ENCODE data around the gene IGSF3.
"Not testable (repeated sequence)": the region's sequence is repeated elsewhere in the genome, so short reads cannot be mapped to it uniquely, and the experiment has no call there.

Gene IGSF3

DNA sequence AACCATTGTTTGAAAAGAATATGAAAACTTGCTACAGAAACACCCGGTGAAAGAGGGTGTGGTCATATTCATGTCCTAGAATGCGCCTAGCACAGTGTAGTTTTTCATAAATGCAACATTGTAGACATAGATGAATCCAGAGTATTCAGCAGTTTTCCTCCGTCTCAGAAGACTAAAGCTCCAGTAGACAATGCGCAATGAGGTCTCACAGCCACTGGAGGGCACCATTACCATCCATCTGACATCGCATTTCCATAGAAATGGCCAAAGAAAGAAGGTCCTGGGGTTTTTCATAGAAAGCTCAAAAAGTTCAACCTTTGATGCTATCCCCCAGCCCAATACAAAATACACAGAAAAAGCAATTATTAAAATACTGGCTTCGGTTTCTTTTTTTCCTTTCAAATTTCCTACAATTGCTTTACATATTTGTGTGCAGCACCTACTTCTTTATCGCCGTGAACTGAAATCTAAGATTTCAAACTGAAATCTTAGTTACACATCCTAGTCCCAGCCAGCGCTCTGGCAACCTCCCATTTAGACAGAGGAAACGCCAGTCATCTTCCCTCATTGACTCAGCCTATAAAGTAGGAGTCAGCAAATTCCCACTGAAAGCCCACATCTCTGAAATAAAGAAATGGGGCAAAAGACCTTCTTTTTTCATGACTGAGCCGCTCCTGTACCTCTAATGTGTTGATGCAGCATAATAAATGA, 92.8 kb downstream of the IGSF3 start:
- no peak for DNase-seq (ENCODE audit: low read depth)

DNA sequence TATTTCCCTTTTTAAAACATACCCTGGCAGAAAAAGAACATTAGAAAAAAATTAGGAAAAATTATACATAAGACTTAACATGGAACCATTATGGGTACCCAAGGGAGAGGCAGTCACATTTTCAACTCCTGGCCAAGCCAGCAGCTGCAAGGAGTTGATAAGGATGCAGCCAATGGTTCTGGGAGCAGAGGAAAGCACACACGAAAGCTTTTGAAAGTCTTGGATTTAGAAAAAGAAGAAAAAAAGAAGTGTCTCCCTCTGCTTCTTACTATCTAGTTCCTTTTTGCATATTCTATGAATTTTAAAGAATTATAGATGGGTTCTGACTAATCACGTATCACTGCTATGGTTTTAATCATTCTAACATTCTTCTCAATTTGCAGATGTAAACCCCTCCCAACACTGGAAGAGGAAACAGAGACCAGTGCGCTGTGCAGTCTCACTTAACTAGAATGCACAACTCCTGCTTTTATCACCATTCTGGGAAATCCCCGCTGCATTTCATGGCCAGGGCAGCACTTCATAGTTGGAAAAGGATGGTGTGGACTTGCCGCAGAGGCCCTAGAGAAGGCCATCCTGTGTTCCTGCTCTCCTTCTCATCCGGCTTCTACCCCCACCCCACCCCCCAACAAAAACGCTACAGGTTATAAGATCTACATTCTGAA, 94.0 kb downstream of the IGSF3 start:
- no peak for DNase-seq (ENCODE audit: low read depth)

DNA sequence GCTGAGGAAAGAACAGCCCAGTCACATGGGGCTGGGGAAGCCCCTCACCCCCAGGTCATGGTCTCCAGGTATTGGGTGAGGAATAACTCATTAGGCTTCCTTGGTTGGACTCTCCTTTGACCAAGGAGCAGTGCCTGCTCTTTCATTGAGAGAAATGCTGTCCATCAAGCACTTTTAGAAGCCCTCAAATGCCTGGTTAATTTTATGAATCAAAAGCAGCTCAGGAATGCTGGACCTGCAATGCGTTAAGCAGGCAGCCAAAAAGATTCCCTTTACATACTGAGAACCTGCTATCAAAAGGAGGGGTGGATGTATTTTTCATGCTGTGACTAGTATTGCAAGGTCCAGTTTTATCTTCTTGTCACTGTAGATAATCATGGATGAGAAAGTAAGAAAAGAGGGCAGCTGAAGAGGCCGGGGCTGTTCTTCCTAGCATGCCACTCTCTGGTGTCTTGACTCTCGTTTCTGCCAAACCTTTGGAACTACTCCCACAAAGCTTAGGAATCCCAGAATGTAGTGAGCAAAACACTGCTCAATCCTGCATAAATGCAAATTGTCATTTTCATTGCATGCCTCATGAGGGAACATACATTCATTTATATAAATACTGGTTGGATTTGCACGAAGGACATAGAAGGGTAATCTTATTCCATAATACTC, 94.6 kb downstream of the IGSF3 start:
- DNase-seq (ENCODE audit: low read depth), result no peak

DNA sequence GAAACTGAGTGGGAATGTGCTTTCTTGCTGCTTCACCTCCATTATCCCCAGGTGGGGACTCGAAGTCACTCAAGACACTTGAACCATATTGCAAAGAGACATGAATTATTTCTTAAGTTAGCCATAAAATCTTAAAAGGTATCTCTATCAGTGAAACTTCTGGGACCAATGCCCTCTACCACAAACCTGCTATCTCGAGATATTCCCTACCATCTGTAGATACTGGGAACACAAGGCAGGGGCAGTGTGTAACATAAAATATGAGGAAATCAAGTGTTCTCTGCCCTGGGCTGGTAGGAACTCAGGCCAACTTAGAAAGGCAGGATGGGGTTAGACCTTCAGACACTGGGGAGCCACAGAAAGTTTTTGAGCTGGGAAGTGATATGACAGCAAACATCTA, 95.4 kb downstream of the IGSF3 start:
- no peak for DNase-seq (ENCODE audit: low read depth)

DNA sequence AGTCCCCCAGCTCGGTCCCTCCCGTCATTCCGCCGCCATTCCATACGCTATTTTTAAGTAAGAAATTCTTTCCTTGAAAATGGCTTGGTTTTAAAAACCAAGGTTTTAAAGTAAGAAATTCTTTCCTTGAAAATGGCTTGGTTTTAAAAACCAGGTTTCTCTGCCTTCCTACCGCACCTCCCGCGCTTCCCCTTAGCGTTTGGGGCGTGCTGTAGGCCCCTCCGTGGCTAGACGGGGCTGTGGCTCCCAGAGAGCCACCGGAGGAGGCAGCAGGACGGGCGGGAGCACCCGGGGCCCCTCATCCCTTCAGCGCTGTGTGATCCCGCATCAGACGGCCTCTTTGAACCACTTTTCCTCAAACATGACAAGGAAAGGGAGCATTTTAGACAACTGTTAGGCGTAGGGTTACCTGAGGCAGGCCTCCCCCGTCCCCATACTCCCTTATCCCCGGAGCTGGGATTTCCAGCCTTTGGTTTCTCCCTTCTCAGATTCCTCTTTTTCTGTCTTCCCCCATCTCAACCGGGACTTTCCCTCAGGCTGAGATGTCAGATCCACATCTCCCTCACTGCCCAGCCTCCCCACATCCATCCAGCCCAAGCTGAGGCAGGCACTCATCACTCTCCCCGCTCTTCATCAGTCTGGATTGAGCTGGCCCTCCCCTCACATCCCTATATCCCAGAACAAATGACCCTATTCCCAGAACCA, 96.2 kb downstream of the IGSF3 start:
- DNase-seq (ENCODE audit: low read depth), result no peak

DNA sequence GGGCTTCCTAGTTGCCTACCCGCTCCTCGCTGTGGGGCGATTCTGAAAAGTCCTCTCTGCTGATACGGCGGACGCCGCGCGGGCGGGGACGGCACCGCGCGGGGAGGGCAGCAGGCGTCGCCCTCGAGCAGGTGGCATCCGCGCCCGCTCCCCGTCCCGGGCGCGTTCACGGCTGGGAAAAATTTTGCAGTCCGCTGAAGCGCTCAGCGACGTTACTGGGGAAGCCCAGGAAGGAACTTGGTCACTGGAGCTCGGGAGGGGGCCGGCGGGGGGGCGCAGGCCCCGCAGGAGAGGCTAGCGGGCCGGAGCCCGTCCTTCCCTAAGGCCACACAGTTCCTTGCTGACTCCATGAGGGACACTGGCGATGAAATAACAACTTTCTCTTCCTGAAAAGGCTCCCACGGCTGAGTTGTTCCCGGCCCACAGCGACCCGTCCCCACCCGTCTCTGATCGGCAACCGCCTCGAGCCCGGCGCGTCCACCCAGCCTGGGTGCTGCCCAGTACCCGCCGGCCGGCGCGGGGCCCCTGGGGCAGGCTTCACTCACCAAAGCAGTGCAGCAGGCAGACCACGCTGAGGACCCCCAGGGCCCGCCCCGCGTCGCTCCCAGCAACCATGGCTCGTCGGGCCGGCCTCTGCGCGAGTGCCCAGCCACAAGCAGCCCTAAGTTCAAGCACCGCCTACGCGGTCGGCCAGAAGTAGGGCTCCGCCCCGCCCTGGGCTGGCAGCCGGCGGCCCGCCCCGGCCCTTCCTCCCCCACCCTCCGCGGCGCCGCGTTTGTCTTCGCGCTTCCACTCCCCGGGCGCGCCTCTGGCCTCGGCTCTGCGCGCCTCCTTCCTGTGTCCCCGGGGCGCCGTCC, 96.9 kb downstream of the IGSF3 start, which contains the start of gene CD58:
Gene CD58, minus strand, starts transcription at position 669 of the 857 bp plus-strand sequence. Its CDS starts 54 bp downstream, at position 615.
- peak; percentile 60 for DNase-seq (ENCODE audit: low read depth)

DNA sequence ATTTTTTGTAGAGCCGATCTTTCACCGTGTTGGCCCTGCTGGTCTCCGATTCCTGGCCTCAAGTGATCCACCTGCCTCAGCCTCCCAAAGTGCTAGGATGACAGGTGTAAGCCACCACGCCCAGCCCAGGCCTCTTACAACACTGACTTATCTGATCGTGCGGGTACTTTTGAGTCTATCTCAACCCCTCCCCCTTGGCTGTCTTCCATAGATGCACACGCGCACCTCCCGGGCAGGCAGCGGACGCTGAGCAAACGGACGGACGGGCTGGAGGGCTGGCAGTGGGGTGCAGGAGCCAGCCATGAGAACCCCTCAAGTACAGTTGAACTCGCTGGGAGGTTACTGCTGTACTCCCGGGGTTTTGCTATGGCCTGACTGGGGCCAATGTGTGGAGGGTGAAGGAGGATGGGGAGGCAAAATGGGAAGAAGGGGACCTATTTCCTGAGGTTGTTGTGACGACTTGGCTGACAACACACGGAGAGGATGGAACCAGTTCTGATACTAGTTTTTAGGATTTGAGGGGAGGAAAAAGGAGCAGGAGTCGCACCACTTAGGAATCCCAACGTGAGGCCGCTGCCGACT, 97.7 kb downstream of the IGSF3 start:
- DNase-seq (ENCODE audit: low read depth), result no peak

DNA sequence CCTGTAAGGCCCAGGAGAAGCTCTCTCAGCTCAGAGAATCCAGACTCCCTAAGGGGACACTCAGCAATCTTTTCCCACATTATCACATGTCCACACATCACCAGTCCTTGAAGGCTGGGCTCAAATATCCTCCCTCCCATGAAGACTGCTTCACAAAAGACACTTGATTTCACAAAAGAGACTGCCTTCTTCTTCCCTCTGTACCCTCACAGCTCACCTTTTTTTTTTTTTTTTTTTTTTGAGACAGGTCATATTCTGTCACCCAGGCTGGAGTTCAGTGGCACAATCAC, 98.2 kb downstream of the IGSF3 start:
- DNase-seq (ENCODE audit: low read depth), result no peak

DNA sequence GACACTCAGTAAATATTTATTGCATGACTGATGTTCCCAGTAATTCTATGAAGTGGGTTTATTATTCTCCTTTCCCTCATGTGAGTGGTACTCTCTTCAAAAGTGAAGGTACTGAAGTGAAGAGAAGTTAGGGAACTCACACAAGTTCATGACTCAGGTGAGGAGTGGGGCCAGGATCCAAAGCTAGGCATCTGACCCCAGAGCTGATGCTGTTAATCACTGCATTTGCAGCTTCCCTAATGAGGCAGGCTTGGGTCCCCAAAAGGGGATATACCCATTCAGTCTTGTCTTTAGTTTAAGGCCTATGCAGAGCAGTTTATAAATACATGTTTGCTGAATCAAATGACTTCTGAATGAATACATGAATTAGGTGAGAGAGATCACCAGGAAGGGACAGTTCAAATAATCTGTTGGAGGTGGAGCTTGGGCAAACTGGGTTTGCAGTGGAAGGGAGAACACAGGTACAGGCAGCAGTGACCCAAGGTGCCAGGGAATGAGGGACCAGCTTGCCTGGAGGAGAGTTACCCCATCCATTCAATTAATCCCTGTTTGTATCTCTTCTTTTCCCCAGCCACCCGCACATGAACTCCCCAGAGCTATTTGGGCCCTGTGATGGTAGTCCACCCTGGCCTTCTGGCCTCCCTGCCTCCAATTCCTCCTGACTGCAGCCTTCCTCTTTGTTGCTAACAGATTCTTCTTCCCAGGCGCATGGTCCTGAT, 98.7 kb downstream of the IGSF3 start:
- no peak for DNase-seq (ENCODE audit: low read depth)

DNA sequence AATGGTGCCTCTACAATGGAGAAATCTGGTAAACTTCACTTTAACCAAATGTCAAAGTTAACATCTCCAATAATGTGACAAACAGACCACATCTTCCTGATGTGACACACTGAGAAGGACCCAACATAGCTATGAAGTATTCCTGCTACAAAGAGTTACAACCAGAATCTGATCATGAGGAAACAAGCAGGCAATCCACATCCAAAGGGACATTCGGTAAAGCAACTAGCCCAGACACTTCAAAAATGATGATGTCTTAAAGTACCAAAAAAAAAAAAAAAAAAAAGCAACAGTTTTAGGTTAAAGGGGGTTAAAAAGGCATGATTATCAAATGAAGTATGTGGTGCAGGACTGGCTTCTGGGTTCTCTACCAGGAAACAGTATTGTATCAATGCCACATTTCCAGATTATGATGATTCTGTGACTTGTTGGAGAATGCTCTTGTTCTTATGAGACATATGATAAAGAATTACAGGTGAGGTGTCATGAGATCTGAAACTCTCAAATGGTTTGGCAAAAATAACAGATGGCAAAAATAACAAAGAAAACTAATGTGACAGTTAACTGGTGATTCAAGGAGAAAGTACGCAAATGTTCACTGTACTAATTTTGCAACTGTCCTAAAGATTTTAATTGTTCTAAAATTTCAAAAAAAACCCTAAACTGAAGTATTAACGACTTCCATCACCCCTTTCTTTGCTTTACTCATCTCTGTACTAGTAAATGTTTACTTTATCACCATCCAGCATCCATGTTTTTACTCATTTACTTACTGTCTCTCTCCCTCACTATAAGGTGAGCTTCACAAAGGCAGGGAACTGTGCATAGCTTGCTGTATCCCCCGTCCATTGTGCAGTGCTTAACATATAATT, 99.5 kb downstream of the IGSF3 start:
- no peak for DNase-seq (ENCODE audit: low read depth)

DNA sequence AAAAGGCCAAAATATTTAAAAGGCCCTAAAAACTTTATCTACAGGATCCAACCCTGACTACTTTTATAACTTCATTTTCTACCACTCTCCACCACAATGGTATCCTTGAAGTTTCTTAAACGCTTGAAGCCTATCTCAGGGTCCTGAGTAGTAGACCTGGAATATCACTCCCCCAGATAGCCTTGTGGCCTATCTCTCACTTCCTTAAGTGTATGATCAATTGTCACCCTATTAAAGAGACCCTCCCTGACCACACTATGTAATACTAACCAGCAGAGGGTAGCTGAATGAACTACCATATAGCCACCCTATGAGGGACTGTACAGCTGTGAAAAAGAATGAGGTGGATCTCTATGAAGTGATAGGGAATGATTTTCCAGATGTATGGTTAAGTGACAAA, 102.3 kb downstream of the IGSF3 start:
- DNase-seq (ENCODE audit: low read depth), result no peak

DNA sequence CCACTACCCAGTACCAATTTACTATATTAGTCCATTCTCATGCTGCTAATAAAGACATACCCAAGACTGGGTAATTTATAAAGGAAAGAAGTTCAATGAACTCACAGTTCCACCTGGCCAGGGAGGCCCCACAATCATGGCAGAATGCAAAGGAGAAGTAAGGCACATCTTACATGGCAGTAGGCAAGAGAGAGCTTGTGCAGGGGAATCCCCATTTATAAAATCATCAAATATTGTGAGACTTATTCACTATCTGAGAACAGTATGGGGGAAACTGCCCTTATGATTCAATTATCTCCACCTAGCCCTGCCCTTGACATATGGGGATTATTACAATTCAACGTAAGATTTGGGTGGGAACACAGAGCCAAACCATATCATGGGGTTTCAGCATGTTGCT, 103.1 kb downstream of the IGSF3 start:
- no peak for DNase-seq (ENCODE audit: low read depth)

DNA sequence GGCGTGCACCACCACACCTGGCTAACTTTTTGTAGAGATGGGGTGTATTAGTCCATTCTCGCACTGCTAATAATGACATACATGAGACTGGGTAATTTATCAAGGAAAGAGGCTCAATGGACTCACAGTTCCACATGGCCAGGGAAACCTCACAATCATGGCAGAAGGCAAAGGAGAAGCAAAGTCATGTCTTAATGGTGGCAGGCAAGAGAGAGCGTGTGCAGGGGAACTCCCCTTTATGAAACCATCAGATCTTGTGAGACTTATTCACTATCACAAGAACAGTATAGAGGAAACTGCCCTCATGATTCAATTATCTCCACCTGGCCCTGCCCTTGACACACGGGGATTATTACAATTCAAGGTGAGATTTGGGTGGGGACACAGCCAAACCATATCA, 105.1 kb downstream of the IGSF3 start:
- not testable (repeated sequence) for DNase-seq (ENCODE audit: low read depth)

DNA sequence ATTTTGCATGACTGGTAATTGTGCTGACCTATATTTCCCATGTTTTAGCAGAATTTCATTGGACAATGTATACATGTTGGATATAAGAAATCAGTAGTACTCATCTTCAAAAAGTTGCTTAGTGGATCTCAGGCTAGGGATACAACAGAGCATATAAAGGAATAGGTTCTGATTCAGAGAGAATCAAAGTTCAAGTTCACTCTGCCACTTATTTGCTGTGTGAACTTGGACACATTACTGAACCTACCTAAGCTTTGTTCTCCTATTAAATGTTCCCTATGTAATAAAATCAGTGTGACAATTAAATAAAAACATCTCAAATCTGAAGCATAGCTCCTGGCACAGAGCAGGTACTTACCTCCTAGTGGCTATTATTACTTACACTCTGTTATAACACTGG, 106.0 kb downstream of the IGSF3 start:
- DNase-seq (ENCODE audit: low read depth), result no peak

DNA sequence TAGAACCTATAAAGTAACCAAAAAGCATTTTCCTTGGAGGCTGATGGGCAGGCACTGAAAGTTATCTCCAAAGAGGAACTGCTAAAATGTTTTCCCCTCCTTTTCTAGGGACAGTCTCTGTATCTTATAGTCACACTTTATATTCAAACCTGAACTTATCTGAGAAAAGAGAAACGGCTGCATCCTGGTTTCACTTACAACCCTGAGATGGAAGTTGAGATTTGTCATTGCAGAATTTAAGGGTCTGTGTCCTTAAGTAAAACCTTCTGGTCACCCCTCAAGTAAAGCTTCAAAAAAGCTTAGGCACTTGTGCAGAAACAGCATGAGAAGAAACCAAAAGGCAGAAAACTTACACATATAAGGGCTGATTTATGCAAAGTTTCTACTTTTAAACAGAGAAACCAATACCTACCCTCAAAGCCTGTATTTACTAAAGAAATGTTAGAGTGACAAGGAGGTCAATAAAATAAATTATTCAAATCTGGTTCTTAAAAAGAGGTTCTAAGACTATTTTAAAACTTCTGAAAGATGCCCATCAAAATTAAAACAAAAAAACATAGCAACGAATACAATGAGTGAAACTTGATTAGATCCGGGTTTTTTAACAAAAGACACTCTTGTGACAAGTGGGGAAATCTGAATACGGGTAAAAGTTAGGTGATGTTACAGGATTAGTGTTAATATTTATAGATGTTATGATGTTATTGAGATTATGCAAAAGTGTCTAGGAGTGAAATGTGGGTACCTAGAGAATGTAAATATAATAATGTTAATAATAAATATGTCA, 106.6 kb downstream of the IGSF3 start:
- DNase-seq (ENCODE audit: low read depth), result no peak

DNA sequence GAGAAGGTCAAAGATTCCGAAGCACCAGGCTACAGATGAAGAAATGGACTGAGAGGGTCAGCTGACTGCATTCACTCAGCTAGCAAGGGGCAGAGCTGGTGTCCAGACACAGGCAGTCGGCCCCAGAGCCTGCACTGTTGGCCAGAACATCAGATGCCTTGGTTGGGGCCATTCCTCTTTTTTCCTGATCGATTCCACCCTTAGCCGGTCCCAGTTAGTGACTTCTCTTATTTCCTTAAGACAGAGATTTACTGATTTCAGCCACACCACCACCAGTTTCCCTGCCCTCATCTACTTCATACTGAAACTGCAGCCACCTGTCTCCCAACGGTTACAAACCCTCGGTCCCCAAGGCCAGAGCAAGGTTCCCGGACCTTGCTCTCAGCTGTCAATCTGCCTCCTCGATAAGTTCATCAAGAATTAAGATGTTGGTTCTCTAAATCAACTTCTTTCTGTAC, 108.2 kb downstream of the IGSF3 start:
- no peak for DNase-seq (ENCODE audit: low read depth)

DNA sequence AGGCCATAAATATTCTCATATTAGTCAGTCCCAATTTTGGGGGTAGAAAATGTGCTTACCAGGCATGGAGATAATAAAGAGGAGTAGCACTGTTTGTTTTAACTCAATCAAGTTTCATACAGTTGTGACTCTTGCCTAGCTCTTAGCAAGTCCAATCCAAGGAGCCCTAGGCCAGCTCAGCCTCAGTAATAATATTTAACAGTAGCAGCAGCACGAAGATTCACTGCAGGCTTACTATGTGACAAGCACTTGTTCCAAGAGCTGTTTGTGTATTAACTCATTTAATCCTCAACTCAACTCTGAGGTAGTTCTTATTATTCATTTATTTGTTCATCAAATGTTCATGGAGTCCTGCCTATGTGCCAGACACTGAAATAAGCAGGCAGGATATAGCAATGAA, 109.0 kb downstream of the IGSF3 start:
- DNase-seq (ENCODE audit: low read depth), result no peak

DNA sequence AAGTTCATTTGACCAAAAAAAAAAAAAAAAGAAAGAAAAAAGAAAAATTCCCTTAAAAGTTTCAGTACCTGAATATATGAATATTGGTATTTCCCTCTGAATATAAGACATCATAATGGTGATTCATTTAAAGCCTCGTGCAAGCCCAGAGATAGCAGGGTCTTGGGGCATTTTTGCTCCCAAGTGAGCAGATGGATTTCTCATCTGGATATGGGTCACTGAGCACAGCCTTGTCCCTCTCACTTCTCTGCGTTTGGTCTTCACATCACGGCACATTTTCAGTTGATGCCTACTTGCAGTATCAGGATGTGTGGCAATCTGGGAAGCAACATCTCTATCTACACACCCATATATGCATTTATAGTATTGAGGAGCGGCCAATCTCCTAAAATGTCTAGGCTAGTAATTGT, 109.4 kb downstream of the IGSF3 start:
- DNase-seq (ENCODE audit: low read depth), result no peak

DNA sequence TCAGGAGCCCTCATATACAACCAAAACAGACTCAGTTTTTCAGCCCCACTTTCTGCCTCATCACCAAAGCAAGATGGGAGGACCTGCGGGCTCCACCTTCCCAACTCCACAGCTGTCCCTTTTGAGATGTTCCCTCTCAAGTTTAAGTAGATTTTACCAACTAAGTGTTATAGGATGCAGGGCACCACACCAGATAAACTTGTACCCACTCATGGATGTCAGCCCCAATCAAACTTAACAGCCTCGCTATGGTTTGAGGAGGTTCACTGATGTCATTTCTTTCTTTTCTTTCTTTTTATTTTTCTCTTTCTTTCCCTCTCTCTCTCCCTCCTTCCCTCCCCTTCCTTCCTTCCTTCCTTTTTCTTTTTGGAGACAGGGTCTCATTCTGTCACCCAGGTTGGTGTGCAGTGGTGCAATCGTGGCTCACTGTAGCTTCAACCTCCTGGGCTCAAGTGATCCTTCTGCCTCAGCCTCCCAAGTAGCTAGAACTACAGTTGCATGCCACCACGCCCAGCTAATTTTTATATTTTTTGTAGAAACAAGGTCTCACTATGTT, 110.1 kb downstream of the IGSF3 start:
- DNase-seq (ENCODE audit: low read depth), result no peak
